GM06990 (cell line): ENCODE results near the gene CDK5R2.

ENCODE experiments used
- DNase-seq: peaks from one replicate; pipeline ENCODE4 v3.0.0-alpha.2; 2011; ENCODE audit not compliant: insufficient read length; ENCODE audit errors: extremely low read depth
- H3K27me3 ChIP-seq: replicated peaks from 2 replicates; pipeline ENCODE4 v1.6.0; 2011; ENCODE audit warnings: low read length; ENCODE audit not compliant: control insufficient read depth, insufficient read depth
- H3K36me3 ChIP-seq: 2 replicates; pipeline ENCODE4 v1.5.1; 2011; ENCODE audit warnings: low read length; ENCODE audit not compliant: control insufficient read depth, insufficient read depth
- H3K4me3 ChIP-seq: replicated peaks from 2 replicates; pipeline ENCODE4 v1.5.1; 2011; ENCODE audit warnings: low read depth, mild to moderate bottlenecking, control low read depth, low read length
- TF ChIP-seq, protein P1 (sequence below): IDR thresholded peaks from 2 replicates; pipeline ENCODE4 v1.5.1; 2011; ENCODE audit warnings: low read length, control low read depth, mild to moderate bottlenecking, inconsistent platforms; ENCODE audit not compliant: insufficient read depth, poor library complexity, severe bottlenecking

CDK5R2 gene

DNA sequence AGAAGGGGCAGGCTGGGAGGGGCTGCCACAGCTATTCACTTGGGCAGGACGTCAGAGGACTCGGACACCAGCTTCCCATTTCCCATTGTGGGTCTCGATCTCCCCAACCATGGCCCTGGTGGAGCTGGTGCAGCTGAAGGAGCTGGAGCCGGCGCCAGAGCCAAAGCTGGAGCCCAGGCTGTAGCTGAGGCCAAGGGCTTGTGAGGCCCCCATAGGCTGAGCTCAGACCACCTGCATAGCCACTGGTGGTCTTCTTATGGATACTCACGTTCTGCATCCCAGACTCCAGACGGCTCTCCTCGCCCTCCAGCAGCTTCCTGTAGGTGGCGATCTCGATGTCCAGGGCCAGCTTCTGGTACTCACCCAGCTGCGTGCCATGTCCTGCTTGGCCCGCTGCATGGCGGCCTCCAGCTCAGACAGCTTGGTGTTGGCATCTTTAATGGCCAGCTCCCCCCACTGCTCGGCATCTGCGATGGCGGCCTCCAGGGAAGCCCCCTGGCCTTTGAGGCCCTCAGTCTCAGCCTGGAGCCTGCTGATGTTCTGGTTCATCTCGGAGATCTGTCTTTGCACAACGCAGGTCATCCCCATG lies 6.0 kb upstream of the CDK5R2 start:
- Histone ChIP-seq H3K27me3 (no peaks in the 10 kb centered on the region; the same call in none of the 2 replicates), H3K4me3 (no peak overlapping the region), H3K36me3 (no peaks in the 10 kb centered on the region)
- no peak for DNase-seq
- TF ChIP-seq, protein P1, sequence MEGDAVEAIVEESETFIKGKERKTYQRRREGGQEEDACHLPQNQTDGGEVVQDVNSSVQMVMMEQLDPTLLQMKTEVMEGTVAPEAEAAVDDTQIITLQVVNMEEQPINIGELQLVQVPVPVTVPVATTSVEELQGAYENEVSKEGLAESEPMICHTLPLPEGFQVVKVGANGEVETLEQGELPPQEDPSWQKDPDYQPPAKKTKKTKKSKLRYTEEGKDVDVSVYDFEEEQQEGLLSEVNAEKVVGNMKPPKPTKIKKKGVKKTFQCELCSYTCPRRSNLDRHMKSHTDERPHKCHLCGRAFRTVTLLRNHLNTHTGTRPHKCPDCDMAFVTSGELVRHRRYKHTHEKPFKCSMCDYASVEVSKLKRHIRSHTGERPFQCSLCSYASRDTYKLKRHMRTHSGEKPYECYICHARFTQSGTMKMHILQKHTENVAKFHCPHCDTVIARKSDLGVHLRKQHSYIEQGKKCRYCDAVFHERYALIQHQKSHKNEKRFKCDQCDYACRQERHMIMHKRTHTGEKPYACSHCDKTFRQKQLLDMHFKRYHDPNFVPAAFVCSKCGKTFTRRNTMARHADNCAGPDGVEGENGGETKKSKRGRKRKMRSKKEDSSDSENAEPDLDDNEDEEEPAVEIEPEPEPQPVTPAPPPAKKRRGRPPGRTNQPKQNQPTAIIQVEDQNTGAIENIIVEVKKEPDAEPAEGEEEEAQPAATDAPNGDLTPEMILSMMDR = peak; percentile 30

GRCh38 chr2:218954541-218955300 lies 4.7 kb upstream of the CDK5R2 start:
- H3K36me3 ChIP-seq = no peaks in the 10 kb centered on the region
- no peaks in the 10 kb centered on the region; the same call in none of the 2 replicates for H3K27me3 ChIP-seq
- TF ChIP-seq, protein P1 = no peak
- no peak overlapping the region for H3K4me3 ChIP-seq
- no peak for DNase-seq

GRCh38 chr2:218956039-218956438 lies 3.4 kb upstream of the CDK5R2 start:
- peaks cover 1% of the 10 kb centered on the region for H3K27me3 ChIP-seq
- TF ChIP-seq, protein P1 = no peak
- H3K4me3 ChIP-seq = no peak overlapping the region

GRCh38 chr2:218957671-218958070 lies 1.8 kb upstream of the CDK5R2 start:
- H3K4me3 ChIP-seq = no peak overlapping the region
- no peak for DNase-seq
- TF ChIP-seq, protein P1 = no peak
- H3K36me3 ChIP-seq = no peaks in the 10 kb centered on the region
- H3K27me3 ChIP-seq = peaks cover 1% of the 10 kb centered on the region

More at GRCh38 chr2:218956039-218956438, 3.4 kb upstream of the CDK5R2 start:
- DNase-seq = no peak
- H3K36me3 ChIP-seq = no peaks in the 10 kb centered on the region

GRCh38 chr2:218958276-218958675 lies 1.2 kb upstream of the CDK5R2 start:
- TF ChIP-seq, protein P1 = no peak
- no peak overlapping the region for H3K4me3 ChIP-seq
- H3K27me3 ChIP-seq = peaks cover 1% of the 10 kb centered on the region
- no peaks in the 10 kb centered on the region for H3K36me3 ChIP-seq
- no peak for DNase-seq
